ENCODE measurements around the gene DPP7. TPM values are rescaled to one million over a fixed set of nuclear protein-coding genes. Genes with fewer than 3 reads are reported as not detected.
"Not testable (repeated sequence)": the region's sequence is repeated elsewhere in the genome, so short reads cannot be mapped to it uniquely, and the experiment has no call there.

The DPP7 gene
- total and polyA plus RNA-seq, 2 experiments from 2014 or later: 206 to 544 TPM

- no peaks in the 10 kb centered on the region for H3K9me2 ChIP-seq (replicated peaks; ENCODE audit: insufficient read depth)
- H3K27me3 ChIP-seq: no peaks in the 10 kb centered on the region
- H3K9me3 ChIP-seq (ENCODE audit: low read depth): no peaks in the 10 kb centered on the region
- H2AFZ ChIP-seq: no peak overlapping the region
- H3K36me3 ChIP-seq (replicated peaks; ENCODE audit: insufficient read depth, low read depth): no peaks in the 10 kb centered on the region
- H3K4me1 ChIP-seq (ENCODE audit: insufficient read depth): peaks cover 18% of the 10 kb centered on the region
- H3K79me2 ChIP-seq: peaks cover 51% of the 10 kb centered on the region
- H3K27ac ChIP-seq: peak overlapping the region; percentile 73
- no peak overlapping the region for H3K4me3 ChIP-seq
- TF ChIP-seq EZH2 (IDR thresholded peaks at IDR 0.05; ENCODE audit: borderline replicate concordance) (no peak), CTCF (IDR thresholded peaks at IDR 0.05; ENCODE audit: poor library complexity) (no peak), EZH2phosphoT487 (IDR thresholded peaks at IDR 0.05; ENCODE audit: low read depth, severe bottlenecking, unreplicated experiment) (no peak)
- DNase-seq (ENCODE audit: low spot score): no peak
- H3K4me2 ChIP-seq: peak overlapping the region; percentile 94
- no peaks in the 10 kb centered on the region for H4K20me1 ChIP-seq (ENCODE audit: insufficient read depth, poor library complexity, severe bottlenecking)
- 85% methylated on average over 3 of the region's 3 CpGs for WGBS (ENCODE audit: low lambda C conversion rate, missing lambda C conversion rate)
Measured at GRCh38 chr9:137126786-137127185, 12.3 kb upstream of the DPP7 start.

- not testable (repeated sequence) for H3K4me2 ChIP-seq; H3K27me3 ChIP-seq; H3K27ac ChIP-seq; H2AFZ ChIP-seq; H3K36me3 ChIP-seq (replicated peaks; ENCODE audit: insufficient read depth, low read depth); H3K9me3 ChIP-seq (ENCODE audit: low read depth); H3K9me2 ChIP-seq (replicated peaks; ENCODE audit: insufficient read depth); H4K20me1 ChIP-seq (ENCODE audit: insufficient read depth, poor library complexity, severe bottlenecking); DNase-seq (ENCODE audit: low spot score); H3K4me3 ChIP-seq
- WGBS (ENCODE audit: low lambda C conversion rate, missing lambda C conversion rate): 92% methylated on average over 5 of the region's 5 CpGs
- Histone ChIP-seq H3K4me1 (ENCODE audit: insufficient read depth) (peaks cover 18% of the 10 kb centered on the region), H3K79me2 (peaks cover 47% of the 10 kb centered on the region)
Measured at GRCh38 chr9:137123952-137124462, 9.5 kb upstream of the DPP7 start.

GRCh38 chr9:137123468-137123837 is 8.9 kb upstream of the DPP7 start:
- Histone ChIP-seq H3K9me3 (ENCODE audit: low read depth) (no peaks in the 10 kb centered on the region), H4K20me1 (ENCODE audit: insufficient read depth, poor library complexity, severe bottlenecking) (no peaks in the 10 kb centered on the region), H3K9me2 (replicated peaks; ENCODE audit: insufficient read depth) (no peaks in the 10 kb centered on the region), H3K27ac (no peak overlapping the region), H3K79me2 (peaks cover 42% of the 10 kb centered on the region), H3K4me2 (no peak overlapping the region), H3K36me3 (replicated peaks; ENCODE audit: insufficient read depth, low read depth) (no peaks in the 10 kb centered on the region), H3K4me1 (ENCODE audit: insufficient read depth) (peaks cover 14% of the 10 kb centered on the region), H2AFZ (no peak overlapping the region), H3K4me3 (no peak overlapping the region), H3K27me3 (no peaks in the 10 kb centered on the region)
- TF ChIP-seq EZH2 (IDR thresholded peaks at IDR 0.05; ENCODE audit: borderline replicate concordance): no peak
- no peak for TF ChIP-seq CTCF (IDR thresholded peaks at IDR 0.05; ENCODE audit: poor library complexity)
- no peak for TF ChIP-seq EZH2phosphoT487 (IDR thresholded peaks at IDR 0.05; ENCODE audit: low read depth, severe bottlenecking, unreplicated experiment)
- WGBS (ENCODE audit: low lambda C conversion rate, missing lambda C conversion rate): 93% methylated on average over 5 of the region's 5 CpGs
- no peak for DNase-seq (ENCODE audit: low spot score)

- not testable (repeated sequence) for H3K36me3 ChIP-seq (replicated peaks; ENCODE audit: insufficient read depth, low read depth); H3K4me2 ChIP-seq; H3K4me3 ChIP-seq; H3K9me3 ChIP-seq (ENCODE audit: low read depth); H3K9me2 ChIP-seq (replicated peaks; ENCODE audit: insufficient read depth); H3K27ac ChIP-seq; H2AFZ ChIP-seq; DNase-seq (ENCODE audit: low spot score); H3K4me1 ChIP-seq (ENCODE audit: insufficient read depth); H4K20me1 ChIP-seq (ENCODE audit: insufficient read depth, poor library complexity, severe bottlenecking); H3K27me3 ChIP-seq
- WGBS (ENCODE audit: low lambda C conversion rate, missing lambda C conversion rate): 94% methylated on average over 16 of the region's 16 CpGs
- peaks cover 37% of the 10 kb centered on the region for H3K79me2 ChIP-seq
Measured at GRCh38 chr9:137122796-137123467, 8.4 kb upstream of the DPP7 start.

GRCh38 chr9:137121927-137122795 is 7.6 kb upstream of the DPP7 start:
- H3K9me2 ChIP-seq (replicated peaks; ENCODE audit: insufficient read depth); H3K27me3 ChIP-seq; H2AFZ ChIP-seq; H3K9me3 ChIP-seq (ENCODE audit: low read depth); H3K4me3 ChIP-seq; H3K36me3 ChIP-seq (replicated peaks; ENCODE audit: insufficient read depth, low read depth); DNase-seq (ENCODE audit: low spot score); H3K27ac ChIP-seq; H4K20me1 ChIP-seq (ENCODE audit: insufficient read depth, poor library complexity, severe bottlenecking): not testable (repeated sequence)
- peaks cover 13% of the 10 kb centered on the region for H3K4me1 ChIP-seq (ENCODE audit: insufficient read depth)
- WGBS (ENCODE audit: low lambda C conversion rate, missing lambda C conversion rate): 77% methylated on average over 20 of the region's 25 CpGs
- H3K4me2 ChIP-seq: peak overlapping the region; percentile 68
- peaks cover 37% of the 10 kb centered on the region for H3K79me2 ChIP-seq

- H3K36me3 ChIP-seq (replicated peaks; ENCODE audit: insufficient read depth, low read depth); H3K79me2 ChIP-seq; H3K9me2 ChIP-seq (replicated peaks; ENCODE audit: insufficient read depth); DNase-seq (ENCODE audit: low spot score); H2AFZ ChIP-seq; H4K20me1 ChIP-seq (ENCODE audit: insufficient read depth, poor library complexity, severe bottlenecking); H3K9me3 ChIP-seq (ENCODE audit: low read depth); H3K27me3 ChIP-seq; H3K4me3 ChIP-seq: not testable (repeated sequence)
- WGBS (ENCODE audit: low lambda C conversion rate, missing lambda C conversion rate): 85% methylated on average over 9 of the region's 12 CpGs
- Histone ChIP-seq H3K27ac (peak overlapping the region; percentile 84), H3K4me1 (ENCODE audit: insufficient read depth) (peaks cover 37% of the 10 kb centered on the region), H3K4me2 (peak overlapping the region; percentile 99)
Measured at GRCh38 chr9:137118092-137118603, 3.6 kb upstream of the DPP7 start.

Data from hepatocyte (in vitro differentiated cells).